Measurements from ENCODE around the gene SYNJ2BP. TPM values are rescaled to one million over a fixed set of nuclear protein-coding genes. Genes with fewer than 3 reads are reported as not detected.
"Not testable (repeated sequence)": the region's sequence is repeated elsewhere in the genome, so short reads cannot be mapped to it uniquely, and the experiment has no call there.

Gene SYNJ2BP
- total RNA-seq, 1 experiment from 2014 or later, result 27.9 TPM

- no peak for TF ChIP-seq ZNF281 (CRISPR knock-in tag; IDR thresholded peaks at IDR 0.05)
- no peak for TF ChIP-seq ZNF512 (CRISPR knock-in tag; IDR thresholded peaks at IDR 0.05; ENCODE audit: borderline replicate concordance)
- TF ChIP-seq FOXP1 (CRISPR knock-in tag; IDR thresholded peaks at IDR 0.05; ENCODE audit: borderline replicate concordance), result no peak
- TF ChIP-seq ZNF219 (CRISPR knock-in tag; IDR thresholded peaks at IDR 0.05; ENCODE audit: borderline replicate concordance), result no peak
- TF ChIP-seq FOXP4 (CRISPR knock-in tag; IDR thresholded peaks at IDR 0.05), result no peak
- TF ChIP-seq PREB (CRISPR knock-in tag; IDR thresholded peaks at IDR 0.05; ENCODE audit: borderline replicate concordance), result no peak
These were observed 24.8 kb upstream of the SYNJ2BP start (continued) for GRCh38 chr14:70441641-70442040.

- Mint-ChIP-seq H3K4me3 (no peak overlapping the region), H3K9me3 (peaks cover 93% of the 10 kb centered on the region), H3K27ac (no peak overlapping the region), H3K27me3 (ENCODE audit: low read depth) (peaks cover 11% of the 10 kb centered on the region), H3K4me1 (no peaks in the 10 kb centered on the region), H3K36me3 (peaks cover 44% of the 10 kb centered on the region)
- no peak for ATAC-seq
- TF ChIP-seq ZNF423 (CRISPR knock-in tag; IDR thresholded peaks at IDR 0.05) (no peak), ZNF425 (CRISPR knock-in tag; conservative IDR thresholded peaks at IDR 0.05) (no peak), IRF1 (CRISPR knock-in tag; IDR thresholded peaks at IDR 0.05) (no peak), ZMAT4 (CRISPR knock-in tag; IDR thresholded peaks at IDR 0.05) (no peak), TEAD1 (CRISPR knock-in tag; IDR thresholded peaks at IDR 0.05) (no peak), NR3C1 (CRISPR knock-in tag; conservative IDR thresholded peaks at IDR 0.05; ENCODE audit: low read depth) (no peak), AFF4 (CRISPR knock-in tag; IDR thresholded peaks at IDR 0.05; ENCODE audit: borderline replicate concordance) (no peak)
- no peak for DNase-seq (ENCODE audit: low spot score)
- CTCF ChIA-PET, result no interaction called here
- POLR2A ChIA-PET, result no interaction called here
These were observed 20.0 kb upstream of the SYNJ2BP start for GRCh38 chr14:70436867-70437266.

- H3K27ac Mint-ChIP-seq; H3K4me1 Mint-ChIP-seq; CTCF ChIA-PET; ATAC-seq; DNase-seq (ENCODE audit: low spot score); H3K4me3 Mint-ChIP-seq; POLR2A ChIA-PET: not testable (repeated sequence)
- peaks cover 24% of the 10 kb centered on the region for H3K27me3 Mint-ChIP-seq (ENCODE audit: low read depth)
- H3K36me3 Mint-ChIP-seq, result peaks cover 38% of the 10 kb centered on the region
- H3K9me3 Mint-ChIP-seq, result peaks cover 63% of the 10 kb centered on the region
These were observed 9.7 kb upstream of the SYNJ2BP start for GRCh38 chr14:70426555-70426954.
